H7 (cell line): ENCODE data around the gene SNTA1. TPM values are rescaled to one million over a fixed set of nuclear protein-coding genes. Genes with fewer than 3 reads are reported as not detected.

Experiments used
- DNase-seq: peaks from one replicate; pipeline ENCODE4 v3.0.0; 2012
- H3K27me3 ChIP-seq: 2 replicates; pipeline ENCODE4 v1.6.0; 2011; ENCODE audit warnings: mild to moderate bottlenecking, low read length; ENCODE audit not compliant: control insufficient read depth, insufficient read depth
- H3K36me3 ChIP-seq: replicated peaks from 2 replicates; pipeline ENCODE4 v1.5.1; 2011; ENCODE audit warnings: low read length; ENCODE audit not compliant: control insufficient read depth, insufficient read depth
- H3K4me3 ChIP-seq: 2 replicates; pipeline ENCODE4 v1.5.1; 2011; ENCODE audit warnings: low read depth, mild to moderate bottlenecking, control low read depth, low read length, moderate library complexity; ENCODE audit not compliant: insufficient read depth
- total RNA-seq: library from RNA; depleted of rRNA; stranded (reverse); fragments of >200 nt; shearing (Covaris generic); gene quantifications from 2 replicates; pipeline ENCODE4 v1.2.3, GENCODE V29; 2014; rRNA removed

The SNTA1 gene
- total RNA-seq, 1 experiment from 2014 or later: 3.8 TPM

- Histone ChIP-seq H3K27me3 (no peaks in the 10 kb centered on the region), H3K4me3 (no peak overlapping the region), H3K36me3 (peaks cover 34% of the 10 kb centered on the region)
- no peak for DNase-seq
These were observed 73.3 kb downstream of the SNTA1 start for GRCh38 chr20:33370291-33370690.

- Histone ChIP-seq H3K27me3 (no peaks in the 10 kb centered on the region), H3K4me3 (no peak overlapping the region), H3K36me3 (peaks cover 27% of the 10 kb centered on the region)
- DNase-seq: no peak
These were observed 80.7 kb downstream of the SNTA1 start for GRCh38 chr20:33362898-33363297.

- H3K27me3 ChIP-seq: no peaks in the 10 kb centered on the region
- H3K4me3 ChIP-seq: no peak overlapping the region
- H3K36me3 ChIP-seq: peaks cover 16% of the 10 kb centered on the region
- no peak for DNase-seq
These were observed 83.9 kb downstream of the SNTA1 start for GRCh38 chr20:33359399-33360261.

Other genes with a start within 250 kb of the SNTA1 start
- not detected in 2 replicates for gene BPIFA3, start 226.4 kb downstream of the SNTA1 start, total RNA-seq
- not detected in 2 replicates for gene BPIFA1, start 207.8 kb downstream of the SNTA1 start, total RNA-seq
- gene BPIFB1, start 160.5 kb downstream of the SNTA1 start, total RNA-seq: not detected in 2 replicates
- gene CDK5RAP1, start 42.2 kb downstream of the SNTA1 start, total RNA-seq: 49.9 and 57.2 TPM in 2 replicates
- gene CBFA2T2, start 46.3 kb upstream of the SNTA1 start, total RNA-seq: 7.5 and 17.4 TPM in 2 replicates
- gene C20orf144, start 218.6 kb upstream of the SNTA1 start, total RNA-seq: 0.11 TPM in 1 of 2 replicates, not detected in the other
- 1.3 and 1.4 TPM in 2 replicates for gene ACTL10, start 223.2 kb upstream of the SNTA1 start, total RNA-seq
- 39.9 and 56.7 TPM in 2 replicates for gene NECAB3, start 230.7 kb upstream of the SNTA1 start, total RNA-seq
- gene E2F1, start 242.6 kb upstream of the SNTA1 start, total RNA-seq: 51.8 and 57.8 TPM in 2 replicates